Endothelial cell (in vitro differentiated cells): Measurements from ENCODE around the gene MCOLN3. TPM values are rescaled to one million over a fixed set of nuclear protein-coding genes. Genes with fewer than 3 reads are reported as not detected.

Experiments used
- DNase-seq: peaks from one replicate; pipeline ENCODE4 v3.0.0; 2021; ENCODE audit warnings: low spot score
- H3K27ac Mint-ChIP-seq: one replicate; pipeline ENCODE4 v1.8.0; 2021; ENCODE audit warnings: mixed read lengths, inconsistent platforms; ENCODE audit not compliant: unreplicated experiment
- H3K27me3 Mint-ChIP-seq: one replicate; pipeline ENCODE4 v1.8.0; 2021; ENCODE audit warnings: mild to moderate bottlenecking, moderate library complexity, mixed read lengths, inconsistent platforms; ENCODE audit not compliant: unreplicated experiment
- H3K36me3 Mint-ChIP-seq: one replicate; pipeline ENCODE4 v1.8.0; 2021; ENCODE audit warnings: mild to moderate bottlenecking, low read depth, mixed read lengths, inconsistent platforms; ENCODE audit not compliant: unreplicated experiment
- H3K4me1 Mint-ChIP-seq: one replicate; pipeline ENCODE4 v1.8.0; 2021; ENCODE audit warnings: mild to moderate bottlenecking, mixed read lengths, inconsistent platforms; ENCODE audit not compliant: unreplicated experiment
- H3K4me3 Mint-ChIP-seq: one replicate; pipeline ENCODE4 v1.8.0; 2021; ENCODE audit warnings: mild to moderate bottlenecking, mixed read lengths, inconsistent platforms; ENCODE audit not compliant: unreplicated experiment
- H3K9me3 Mint-ChIP-seq: one replicate; pipeline ENCODE4 v1.8.0; 2021; ENCODE audit warnings: mixed read lengths, inconsistent platforms; ENCODE audit not compliant: unreplicated experiment
- CTCF ChIP-seq: fragments of 200-600 bp; sonication (generic); IDR thresholded peaks from one replicate; pipeline ENCODE4 v1.5.0; 2021; ENCODE audit warnings: antibody characterized with exemption; ENCODE audit not compliant: unreplicated experiment
- total RNA-seq: library from RNA; stranded (reverse); fragmentation: NEBNext Ultra II Directional; extraction: Animal tissue kit (Norgen Biotek cat#: 25700); gene quantifications from one replicate; pipeline ENCODE4 v1.2.1, GENCODE V29; 2021; ENCODE audit not compliant: unreplicated experiment

Gene MCOLN3
- total RNA-seq, 1 donor from 2014 or later = 0.90 TPM

- H3K4me1 Mint-ChIP-seq = no peaks in the 10 kb centered on the region
- TF ChIP-seq CTCF = no peak
- DNase-seq = no peak
- no peaks in the 10 kb centered on the region for H3K36me3 Mint-ChIP-seq
- H3K27me3 Mint-ChIP-seq = no peaks in the 10 kb centered on the region
- no peak overlapping the region for H3K4me3 Mint-ChIP-seq
- no peaks in the 10 kb centered on the region for H3K9me3 Mint-ChIP-seq
- no peak overlapping the region for H3K27ac Mint-ChIP-seq
Observed at GRCh38 chr1:85033221-85033620, 15.1 kb downstream of the MCOLN3 start.

GRCh38 chr1:85030536-85030935 lies 17.8 kb downstream of the MCOLN3 start:
- Mint-ChIP-seq H3K4me3 (no peak overlapping the region), H3K36me3 (no peaks in the 10 kb centered on the region), H3K27me3 (peaks cover 2% of the 10 kb centered on the region), H3K4me1 (no peaks in the 10 kb centered on the region), H3K9me3 (no peaks in the 10 kb centered on the region), H3K27ac (no peak overlapping the region)
- TF ChIP-seq CTCF = no peak
- no peak for DNase-seq

- Mint-ChIP-seq H3K27ac (no peak overlapping the region), H3K27me3 (peaks cover 2% of the 10 kb centered on the region), H3K4me3 (no peak overlapping the region), H3K9me3 (no peaks in the 10 kb centered on the region), H3K4me1 (no peaks in the 10 kb centered on the region), H3K36me3 (no peaks in the 10 kb centered on the region)
- no peak for DNase-seq
- TF ChIP-seq CTCF = no peak
Observed at GRCh38 chr1:85028151-85028550, 20.1 kb downstream of the MCOLN3 start.

- no peak for TF ChIP-seq CTCF
- Mint-ChIP-seq H3K4me3 (no peak overlapping the region), H3K4me1 (no peaks in the 10 kb centered on the region), H3K27me3 (peaks cover 2% of the 10 kb centered on the region), H3K9me3 (no peaks in the 10 kb centered on the region), H3K36me3 (no peaks in the 10 kb centered on the region), H3K27ac (no peak overlapping the region)
- DNase-seq = no peak
Observed at GRCh38 chr1:85027242-85027983, 20.9 kb downstream of the MCOLN3 start.

- Mint-ChIP-seq H3K36me3 (no peaks in the 10 kb centered on the region), H3K4me3 (no peak overlapping the region)
- no peak for TF ChIP-seq CTCF
Observed at GRCh38 chr1:85025940-85026339, 22.4 kb downstream of the MCOLN3 start.

More at GRCh38 chr1:85025940-85026339, 22.4 kb downstream of the MCOLN3 start:
- no peak for DNase-seq
- no peak overlapping the region for H3K27ac Mint-ChIP-seq
- peaks cover 2% of the 10 kb centered on the region for H3K27me3 Mint-ChIP-seq
- H3K4me1 Mint-ChIP-seq = no peaks in the 10 kb centered on the region
- H3K9me3 Mint-ChIP-seq = no peaks in the 10 kb centered on the region
